Nephron progenitor cell (in vitro differentiated cells): ENCODE data around the gene MORN1.

ENCODE experiments used
- DNase-seq: peaks from one replicate; pipeline ENCODE4 v3.0.0; 2021
- H3K27ac Mint-ChIP-seq: 2 replicates; pipeline ENCODE4 v1.8.0; 2021; ENCODE audit warnings: mild to moderate bottlenecking, moderate library complexity, mixed read lengths
- H3K27me3 Mint-ChIP-seq: 2 replicates; pipeline ENCODE4 v1.8.0; 2021; ENCODE audit warnings: mild to moderate bottlenecking, low read depth, mixed read lengths; ENCODE audit not compliant: poor library complexity
- H3K36me3 Mint-ChIP-seq: 2 replicates; pipeline ENCODE4 v1.8.0; 2021; ENCODE audit warnings: low read depth, mixed read lengths
- H3K4me1 Mint-ChIP-seq: 2 replicates; pipeline ENCODE4 v1.8.0; 2021; ENCODE audit warnings: mixed read lengths
- H3K4me3 Mint-ChIP-seq: 2 replicates; pipeline ENCODE4 v1.8.0; 2021; ENCODE audit warnings: mild to moderate bottlenecking, moderate library complexity, mixed read lengths
- H3K9me3 Mint-ChIP-seq: 2 replicates; pipeline ENCODE4 v1.8.0; 2021; ENCODE audit warnings: mild to moderate bottlenecking, moderate library complexity, mixed read lengths
- TF ChIP-seq, protein P1 (sequence below): fragments of 200-600 bp; sonication (generic); IDR thresholded peaks from 2 replicates; pipeline ENCODE4 v1.5.0; 2021; ENCODE audit warnings: antibody characterized with exemption

MORN1 gene

DNA sequence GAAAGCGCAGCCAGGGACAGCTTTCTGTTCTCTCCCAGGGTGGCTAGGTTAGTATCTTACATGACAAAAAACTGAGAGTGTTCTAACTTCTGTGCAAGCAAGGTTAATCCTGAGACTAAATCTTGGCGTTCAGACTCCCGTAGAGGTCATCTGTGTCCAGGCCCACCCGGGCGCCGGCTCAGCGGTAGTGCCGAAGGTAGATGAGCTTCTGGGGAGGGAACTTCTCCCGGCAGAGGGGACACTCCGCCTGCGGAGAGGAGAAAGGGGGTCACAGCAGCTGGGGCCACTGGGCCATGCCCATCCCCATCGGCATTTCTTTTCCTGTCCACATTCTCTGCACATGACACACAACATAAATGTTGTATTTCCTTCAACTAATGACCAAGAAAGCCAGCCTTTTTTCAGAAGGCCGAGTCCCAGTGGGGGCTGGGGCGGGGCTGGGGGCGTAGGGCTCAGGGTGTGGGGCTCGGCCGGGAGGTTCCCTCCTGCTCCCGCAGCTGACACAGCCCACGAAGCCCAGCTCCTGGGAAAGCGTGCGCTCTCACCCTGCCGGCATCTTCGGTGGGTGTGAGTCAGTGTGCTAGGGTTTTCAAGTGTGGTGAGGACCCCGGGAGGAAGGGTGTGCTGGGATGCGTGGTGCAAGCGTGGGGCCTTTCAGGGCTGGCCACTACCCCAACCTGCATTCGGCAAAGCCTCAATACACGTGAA is 14.4 kb upstream of the MORN1 start:
- no peak for DNase-seq
- Mint-ChIP-seq H3K4me3 (no peak overlapping the region), H3K36me3 (peaks cover 34% of the 10 kb centered on the region), H3K9me3 (no peaks in the 10 kb centered on the region), H3K27ac (peak overlapping the region; percentile 69), H3K27me3 (no peaks in the 10 kb centered on the region), H3K4me1 (peaks cover 1% of the 10 kb centered on the region)
- TF ChIP-seq, protein P1, sequence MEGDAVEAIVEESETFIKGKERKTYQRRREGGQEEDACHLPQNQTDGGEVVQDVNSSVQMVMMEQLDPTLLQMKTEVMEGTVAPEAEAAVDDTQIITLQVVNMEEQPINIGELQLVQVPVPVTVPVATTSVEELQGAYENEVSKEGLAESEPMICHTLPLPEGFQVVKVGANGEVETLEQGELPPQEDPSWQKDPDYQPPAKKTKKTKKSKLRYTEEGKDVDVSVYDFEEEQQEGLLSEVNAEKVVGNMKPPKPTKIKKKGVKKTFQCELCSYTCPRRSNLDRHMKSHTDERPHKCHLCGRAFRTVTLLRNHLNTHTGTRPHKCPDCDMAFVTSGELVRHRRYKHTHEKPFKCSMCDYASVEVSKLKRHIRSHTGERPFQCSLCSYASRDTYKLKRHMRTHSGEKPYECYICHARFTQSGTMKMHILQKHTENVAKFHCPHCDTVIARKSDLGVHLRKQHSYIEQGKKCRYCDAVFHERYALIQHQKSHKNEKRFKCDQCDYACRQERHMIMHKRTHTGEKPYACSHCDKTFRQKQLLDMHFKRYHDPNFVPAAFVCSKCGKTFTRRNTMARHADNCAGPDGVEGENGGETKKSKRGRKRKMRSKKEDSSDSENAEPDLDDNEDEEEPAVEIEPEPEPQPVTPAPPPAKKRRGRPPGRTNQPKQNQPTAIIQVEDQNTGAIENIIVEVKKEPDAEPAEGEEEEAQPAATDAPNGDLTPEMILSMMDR, result no peak

GRCh38 chr1:2404890-2405511 is 13.6 kb upstream of the MORN1 start:
- Mint-ChIP-seq H3K9me3 (no peaks in the 10 kb centered on the region), H3K4me1 (no peaks in the 10 kb centered on the region), H3K4me3 (no peak overlapping the region), H3K27me3 (no peaks in the 10 kb centered on the region), H3K27ac (no peak overlapping the region), H3K36me3 (peaks cover 35% of the 10 kb centered on the region)
- DNase-seq, result no peak
- TF ChIP-seq, protein P1, result no peak

DNA sequence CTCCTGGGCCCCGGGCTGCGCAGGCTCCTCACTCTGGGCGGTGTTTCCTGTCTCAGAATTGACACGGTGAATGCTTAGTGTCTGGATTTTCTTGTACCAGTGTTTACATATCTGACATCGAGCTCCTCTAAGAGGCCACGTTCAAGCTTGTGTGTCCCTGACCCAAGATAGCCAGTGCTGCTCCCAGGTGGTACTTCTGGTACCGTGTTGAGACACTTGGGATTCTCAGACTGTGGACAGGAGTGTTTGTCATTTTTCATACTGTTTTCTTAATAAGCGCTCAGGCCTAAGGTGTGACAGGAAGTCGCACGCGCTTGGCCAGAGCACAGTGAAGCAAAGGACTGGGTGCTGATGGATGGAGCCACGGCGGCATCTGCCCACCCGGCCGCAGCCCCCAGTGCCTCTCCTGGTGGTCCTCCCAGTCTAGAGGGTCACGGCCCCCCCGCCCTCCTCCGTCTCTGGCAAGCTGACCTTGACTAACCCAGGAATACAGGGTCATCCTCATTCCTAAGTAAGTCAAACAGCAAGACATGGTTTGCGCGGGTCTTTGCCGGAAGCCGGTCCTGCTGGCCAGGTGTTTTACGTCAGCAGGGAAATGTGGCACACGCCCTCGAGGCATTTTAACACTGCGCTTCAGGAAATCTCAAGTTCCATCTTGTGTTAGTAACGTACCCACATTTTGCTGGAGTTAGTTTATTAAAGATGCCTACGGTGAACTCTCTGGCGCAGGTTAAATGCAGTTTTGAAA is 13.0 kb upstream of the MORN1 start:
- Mint-ChIP-seq H3K36me3 (peaks cover 40% of the 10 kb centered on the region), H3K9me3 (no peaks in the 10 kb centered on the region), H3K4me3 (no peak overlapping the region), H3K4me1 (no peaks in the 10 kb centered on the region), H3K27me3 (no peaks in the 10 kb centered on the region), H3K27ac (peak overlapping the region; percentile 81)
- TF ChIP-seq, protein P1, result no peak
- DNase-seq, result no peak

DNA sequence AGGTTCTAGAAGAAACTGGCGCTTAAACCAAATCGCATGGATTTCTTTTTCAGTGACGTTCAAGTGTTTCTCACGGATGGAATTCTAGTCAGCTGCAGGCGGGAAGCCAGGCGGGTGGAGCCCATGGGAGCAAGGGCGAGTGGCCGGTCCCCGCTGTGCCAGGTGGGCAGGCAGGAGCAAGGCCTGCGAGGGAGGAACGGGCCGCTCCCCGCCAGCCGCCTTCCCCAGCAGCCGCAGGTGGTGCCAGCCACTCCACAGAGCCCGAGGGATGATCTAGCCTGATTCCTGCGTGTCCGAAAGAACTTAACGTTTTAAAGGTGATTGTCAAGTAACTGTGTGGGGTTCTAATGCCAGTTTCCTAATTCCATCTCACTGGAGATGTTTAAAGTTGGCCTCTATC is 11.9 kb upstream of the MORN1 start:
- Mint-ChIP-seq H3K4me3 (no peak overlapping the region), H3K27me3 (no peaks in the 10 kb centered on the region), H3K27ac (no peak overlapping the region), H3K36me3 (peaks cover 48% of the 10 kb centered on the region), H3K9me3 (no peaks in the 10 kb centered on the region), H3K4me1 (no peaks in the 10 kb centered on the region)
- TF ChIP-seq, protein P1, result no peak
- no peak for DNase-seq

GRCh38 chr1:2402420-2402819 is 11.1 kb upstream of the MORN1 start:
- DNase-seq, result no peak
- Mint-ChIP-seq H3K36me3 (peaks cover 48% of the 10 kb centered on the region), H3K27me3 (no peaks in the 10 kb centered on the region), H3K4me3 (no peak overlapping the region), H3K9me3 (no peaks in the 10 kb centered on the region), H3K4me1 (no peaks in the 10 kb centered on the region), H3K27ac (no peak overlapping the region)
- TF ChIP-seq, protein P1, result no peak
